Heart right ventricle (tissue), 16 donors: ENCODE results near the gene DYSF. TPM values are rescaled to one million over a fixed set of nuclear protein-coding genes. Genes with fewer than 3 reads are reported as not detected.

Source experiments
- ATAC-seq, 8 donors: fragments of 200-7000 bp; cut with Tn5 transposase; one replicate each; pipeline ENCODE4 v1.9.1; 2020; ENCODE audit warnings: mild to moderate bottlenecking in 8 of 8, moderate library complexity in 8 of 8, moderate number of reproducible peaks in 1 of 8
- DNase-seq, 2 donors: peaks; one replicate each; pipeline ENCODE4 v3.0.0-alpha.2; 2020
- H3K27ac ChIP-seq, 10 donors: fragments of 200-600 bp; sonication (generic) in 2 of 10; one replicate each; pipeline versions ENCODE4 v1.5.0 to v1.8.0; 2020 to 2022; ENCODE audit warnings: mild to moderate bottlenecking in 3 of 10
- H3K27me3 ChIP-seq, 7 donors: fragments of 200-600 bp; one replicate each; pipeline ENCODE4 v1.8.0; 2021 to 2022; ENCODE audit warnings: mild to moderate bottlenecking in 2 of 7
- H3K36me3 ChIP-seq, 9 donors: fragments of 200-600 bp; sonication (generic) in 1 of 9; one replicate each; pipeline versions ENCODE4 v1.5.0 to v1.8.0; 2020 to 2022; ENCODE audit warnings: mild to moderate bottlenecking in 2 of 9
- H3K4me1 ChIP-seq, 9 donors: fragments of 200-600 bp; sonication (generic) in 1 of 9; one replicate each; pipeline versions ENCODE4 v1.5.0 to v1.8.0; 2020 to 2022; ENCODE audit warnings: mild to moderate bottlenecking in 4 of 9
- H3K4me3 ChIP-seq, 10 donors: fragments of 200-600 bp; sonication (generic) in 2 of 10; one replicate each; pipeline versions ENCODE4 v1.5.0 to v1.8.0; 2020 to 2022; ENCODE audit warnings: mild to moderate bottlenecking in 7 of 10, moderate library complexity in 2 of 10
- H3K9me3 ChIP-seq, 11 donors: fragments of 200-600 bp in 10 of 11; sonication (generic) in 2 of 11; one replicate each; pipeline versions ENCODE4 v1.5.0 to v1.8.0; 2013 to 2022; ENCODE audit warnings: mild to moderate bottlenecking in 2 of 11, control low read depth in 1 of 11, moderate library complexity in 1 of 11
- CTCF ChIP-seq, 9 donors: fragments of 200-600 bp; sonication (generic) in 2 of 9; IDR thresholded peaks; one replicate each; pipeline versions ENCODE4 v1.5.0 to v1.8.0; 2021 to 2022; ENCODE audit warnings: antibody characterized with exemption in 9 of 9, mild to moderate bottlenecking in 5 of 9, moderate library complexity in 1 of 9
- WGBS, 2 donors: extraction: QIAGEN DNeasy Blood & Tissue Kit; methylation state at CpG; one replicate each; pipeline ENCODE4 v1.1.7; 2013; ENCODE audit warnings: inconsistent platforms in 1 of 2; 5-methylcytosine and 5-hydroxymethylcytosine counted together
- intact Hi-C, 10 donors: fragments of 100-400 bp; cut with DNase I; formaldehyde crosslinking; loops; one replicate each; pipeline versions ENCODE4 v1.11.1 to v1.14.2; 2022
- polyA plus RNA-seq, 2 donors: library from polyadenylated mRNA; stranded (reverse); fragments of 200-250 nt; gene quantifications; one replicate each; pipeline ENCODE4 v1.2.3, GENCODE V29; 2013
- total RNA-seq, 10 donors: library from RNA; stranded (reverse); fragmentation: NEBNext Ultra II Directional in 3 of 10; extraction: Animal tissue kit (Norgen Biotek cat#: 25700) in 3 of 10; gene quantifications; one replicate each; pipeline versions ENCODE4 v1.2.1 to v1.2.4, GENCODE V29; 2021 to 2023
- donor health status: Arrhythmogenic right ventricular cardiomyopathy.
- donor health status: ischemic (EF 13 %, LVEDD 7.1; RV severe dilation, severe dysfunction).
- donor health status: healthy with polysubstance abuse.
- donor health status: DM: no; HTN: yes; CAD: no.
- donor health status: DM: no; HTN: no; CAD: no.
- donor health status: ischemic (EF 25% LVEDD 6.9; RV normal size, moderate dysfunction).
- donor health status: ischemic (EF 25% LVEDD 5.7; RV mildly dilated, moderate dysfunction).
- donor health status: healthy.
- donor health status: DM: yes; HTN: yes; CAD: no.
- donor health status: Ischemic cardiomyopathy.
- donor health status: ischemic (EF 35%, LVEDD 5.7; RV mildly dilated, moderate dysfunction).
- donor health status: nonischemic (EF 11% LVEDD 7.7; RV severe dilation, severe dysfunction).
- donor health status: DM: yes; HTN: yes; CAD: no.
- donor health status: PGD.
- donor health status: ischemic (EF 29% LVEDD 5.4; RV normal size, mild dysfunction).
- donor health status: nonischemic (EF 23%, LVEDD 6.1; RV moderate dilation, normal function).

DYSF gene
- total and polyA plus RNA-seq, 12 donors: 20.6 to 100 (median 64.8) TPM

GRCh38 chr2:71550801-71551630 is 97.7 kb downstream of the DYSF start:
- intact Hi-C loops: loop anchor here in 2 of 10 donors (10.0 kb wide), 3 partner anchors 124 to 584 kb away; no protein-coding TSS in a partner anchor
- no peak for DNase-seq
- H3K36me3 ChIP-seq: peaks cover 0 to 67% (median 13%) of the 10 kb centered on the region in 9 donors

GRCh38 chr2:71551631-71551915 is 98.2 kb downstream of the DYSF start:
- H3K27ac ChIP-seq: no peak overlapping the region
- WGBS, 2 donors: 88 to 90% methylated on average over 9 of the region's 9 CpGs
- ATAC-seq: no peak
- no peak for TF ChIP-seq CTCF (IDR thresholded peaks at IDR 0.05)
- intact Hi-C loops: loop anchor here in 2 of 10 donors (10.0 kb wide), 3 partner anchors 123 to 583 kb away; no protein-coding TSS in a partner anchor
- H3K9me3 ChIP-seq: no peaks in the 10 kb centered on the region
- no peaks in the 10 kb centered on the region for H3K4me1 ChIP-seq
- no peak overlapping the region for H3K4me3 ChIP-seq
- no peaks in the 10 kb centered on the region for H3K27me3 ChIP-seq
- H3K36me3 ChIP-seq: peaks cover 0 to 67% (median 13%) of the 10 kb centered on the region in 9 donors
- no peak for DNase-seq

More at GRCh38 chr2:71550801-71551630, 97.7 kb downstream of the DYSF start:
- no peak overlapping the region for H3K27ac ChIP-seq
- no peaks in the 10 kb centered on the region for H3K27me3 ChIP-seq
- no peak for TF ChIP-seq CTCF (IDR thresholded peaks at IDR 0.05)
- H3K4me3 ChIP-seq: no peak overlapping the region
- ATAC-seq: no peak
- peaks cover 0 to 1% (median 0%) of the 10 kb centered on the region in 9 donors for H3K4me1 ChIP-seq
- no peaks in the 10 kb centered on the region for H3K9me3 ChIP-seq
- 90 to 93% methylated on average over 11 of the region's 11 CpGs for WGBS, 2 donors

GRCh38 chr2:71552356-71552755 is 99.0 kb downstream of the DYSF start:
- H3K9me3 ChIP-seq: no peaks in the 10 kb centered on the region
- H3K27me3 ChIP-seq: no peaks in the 10 kb centered on the region
- peaks cover 0 to 70% (median 13%) of the 10 kb centered on the region in 9 donors for H3K36me3 ChIP-seq
- TF ChIP-seq CTCF (IDR thresholded peaks at IDR 0.05): no peak
- ATAC-seq (no peak), DNase-seq (no peak)
- WGBS, 2 donors: 91% methylated on average over 6 of the region's 6 CpGs
- H3K4me1 ChIP-seq: no peaks in the 10 kb centered on the region
- H3K27ac ChIP-seq: no peak overlapping the region
- no peak overlapping the region for H3K4me3 ChIP-seq
- intact Hi-C loops: loop anchor here in 2 of 10 donors (10.0 kb wide), 3 partner anchors 122 to 582 kb away; no protein-coding TSS in a partner anchor

GRCh38 chr2:71552861-71553301 is 99.5 kb downstream of the DYSF start:
- Histone ChIP-seq H3K9me3 (no peaks in the 10 kb centered on the region), H3K27ac (no peak overlapping the region), H3K4me1 (no peaks in the 10 kb centered on the region), H3K4me3 (no peak overlapping the region), H3K27me3 (no peaks in the 10 kb centered on the region), H3K36me3 (peaks cover 0 to 73% (median 13%) of the 10 kb centered on the region in 9 donors)
- DNase-seq (no peak), ATAC-seq (no peak)
- TF ChIP-seq CTCF (IDR thresholded peaks at IDR 0.05): no peak
- WGBS, 2 donors: 92 to 95% methylated on average over 15 of the region's 15 CpGs
- intact Hi-C loops: loop anchor here in 2 of 10 donors (10.0 kb wide), 3 partner anchors 122 to 582 kb away; no protein-coding TSS in a partner anchor
